Measurements from ENCODE around the gene RAD50.

Gene RAD50

GRCh38 chr5:132666310-132667123, 109.7 kb downstream of the RAD50 start:
- DNase-seq (ENCODE audit: low spot score): no peak

GRCh38 chr5:132667309-132667708, 110.5 kb downstream of the RAD50 start:
- Histone ChIP-seq H3K9me3 (ENCODE audit: severe bottlenecking) (no peaks in the 10 kb centered on the region), H3K36me3 (ENCODE audit: low read depth) (no peaks in the 10 kb centered on the region), H3K27ac (ENCODE audit: poor library complexity, severe bottlenecking) (no peak overlapping the region), H3K4me3 (ENCODE audit: severe bottlenecking) (no peak overlapping the region), H3K4me1 (ENCODE audit: insufficient read depth, poor library complexity, severe bottlenecking) (no peaks in the 10 kb centered on the region), H3K27me3 (ENCODE audit: insufficient read depth, poor library complexity, severe bottlenecking) (no peaks in the 10 kb centered on the region)
- no peak for ATAC-seq (ENCODE audit: low read depth)
- no peak for TF ChIP-seq CTCF (IDR thresholded peaks at IDR 0.05; ENCODE audit: poor library complexity, severe bottlenecking)
- no peak for DNase-seq (ENCODE audit: low spot score)

More at GRCh38 chr5:132666310-132667123, 109.7 kb downstream of the RAD50 start:
- H3K27ac ChIP-seq (ENCODE audit: poor library complexity, severe bottlenecking): no peak overlapping the region
- no peak for TF ChIP-seq CTCF (IDR thresholded peaks at IDR 0.05; ENCODE audit: poor library complexity, severe bottlenecking)
- no peaks in the 10 kb centered on the region for H3K27me3 ChIP-seq (ENCODE audit: insufficient read depth, poor library complexity, severe bottlenecking)
- H3K4me1 ChIP-seq (ENCODE audit: insufficient read depth, poor library complexity, severe bottlenecking): no peaks in the 10 kb centered on the region
- no peak for ATAC-seq (ENCODE audit: low read depth)
- no peaks in the 10 kb centered on the region for H3K36me3 ChIP-seq (ENCODE audit: low read depth)
- no peak overlapping the region for H3K4me3 ChIP-seq (ENCODE audit: severe bottlenecking)
- no peaks in the 10 kb centered on the region for H3K9me3 ChIP-seq (ENCODE audit: severe bottlenecking)

- Histone ChIP-seq H3K27ac (ENCODE audit: poor library complexity, severe bottlenecking) (no peak overlapping the region), H3K9me3 (ENCODE audit: severe bottlenecking) (no peaks in the 10 kb centered on the region), H3K4me3 (ENCODE audit: severe bottlenecking) (no peak overlapping the region), H3K4me1 (ENCODE audit: insufficient read depth, poor library complexity, severe bottlenecking) (no peaks in the 10 kb centered on the region), H3K36me3 (ENCODE audit: low read depth) (no peaks in the 10 kb centered on the region), H3K27me3 (ENCODE audit: insufficient read depth, poor library complexity, severe bottlenecking) (no peaks in the 10 kb centered on the region)
- no peak for TF ChIP-seq CTCF (IDR thresholded peaks at IDR 0.05; ENCODE audit: poor library complexity, severe bottlenecking)
- DNase-seq (ENCODE audit: low spot score) (no peak), ATAC-seq (ENCODE audit: low read depth) (0 out of 3 replicates have a peak, but pooled peaks have one; percentile 43)
Measured at GRCh38 chr5:132667761-132668705, 111.3 kb downstream of the RAD50 start.

- H3K4me1 ChIP-seq (ENCODE audit: insufficient read depth, poor library complexity, severe bottlenecking): peaks cover under 1% of the 10 kb centered on the region
- no peaks in the 10 kb centered on the region for H3K9me3 ChIP-seq (ENCODE audit: severe bottlenecking)
- no peak overlapping the region for H3K27ac ChIP-seq (ENCODE audit: poor library complexity, severe bottlenecking)
- no peak for DNase-seq (ENCODE audit: low spot score)
- no peak overlapping the region for H3K4me3 ChIP-seq (ENCODE audit: severe bottlenecking)
- H3K36me3 ChIP-seq (ENCODE audit: low read depth): no peaks in the 10 kb centered on the region
- H3K27me3 ChIP-seq (ENCODE audit: insufficient read depth, poor library complexity, severe bottlenecking): no peaks in the 10 kb centered on the region
- no peak for ATAC-seq (ENCODE audit: low read depth)
- TF ChIP-seq CTCF (IDR thresholded peaks at IDR 0.05; ENCODE audit: poor library complexity, severe bottlenecking): no peak
Measured at GRCh38 chr5:132668706-132669454, 112.1 kb downstream of the RAD50 start.

All from RWPE2 (cell line).